HG02885 (cell line): ENCODE data around the gene ZNHIT2.

ENCODE experiments used
- ATAC-seq: cut with Tn5 transposase; IDR thresholded peaks from one replicate; pipeline ENCODE4 v1.9.1; 2021; ENCODE audit warnings: mild to moderate bottlenecking; ENCODE audit not compliant: unreplicated experiment, poor library complexity

The ZNHIT2 gene

GRCh38 chr11:65134952-65135632 lies 17.6 kb upstream of the ZNHIT2 start:
- peak; percentile 75 for ATAC-seq

DNA sequence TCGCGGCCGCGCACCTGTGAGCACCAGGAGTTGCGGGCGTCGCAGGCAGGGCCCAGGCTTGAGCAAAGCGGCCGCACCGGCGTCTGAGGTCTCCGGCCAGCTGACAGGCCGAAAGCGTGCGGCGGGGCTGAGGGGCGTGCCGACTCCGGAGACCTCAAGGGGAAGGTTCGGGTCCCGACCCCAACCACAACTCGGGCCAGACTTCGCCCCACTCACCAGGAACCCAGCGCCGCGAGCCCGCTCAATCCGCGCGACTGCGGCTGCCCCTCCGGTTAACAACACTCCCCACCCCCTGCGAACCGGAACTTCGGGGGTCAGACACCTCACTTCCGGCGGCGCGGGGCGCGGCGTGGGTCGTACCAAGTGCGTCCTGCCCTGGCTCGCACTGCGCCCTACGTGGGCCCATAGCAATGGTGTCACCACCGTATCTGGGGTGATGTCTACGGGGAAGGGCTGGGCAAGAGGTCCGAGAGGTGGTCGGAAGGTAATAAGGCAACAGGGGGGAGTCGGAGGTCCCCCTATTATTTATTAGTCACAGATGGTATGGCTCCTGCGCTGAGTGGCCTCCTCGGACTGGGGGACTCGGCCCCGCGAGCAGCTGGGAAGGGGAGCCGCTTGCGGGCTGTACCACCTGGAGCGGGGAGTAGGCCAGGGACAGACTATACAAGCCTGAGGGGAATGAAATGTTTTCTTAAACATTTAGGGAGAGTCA lies 16.9 kb upstream of the ZNHIT2 start, which contains the start of gene SYVN1:
SYVN1 (minus strand) TSS at position 280 of the 712 bp plus-strand sequence. CDS start 918 bp downstream, outside the sequence.
- peak; percentile 61 for ATAC-seq

GRCh38 chr11:65133724-65134123 lies 16.2 kb upstream of the ZNHIT2 start:
- no peak for ATAC-seq

DNA sequence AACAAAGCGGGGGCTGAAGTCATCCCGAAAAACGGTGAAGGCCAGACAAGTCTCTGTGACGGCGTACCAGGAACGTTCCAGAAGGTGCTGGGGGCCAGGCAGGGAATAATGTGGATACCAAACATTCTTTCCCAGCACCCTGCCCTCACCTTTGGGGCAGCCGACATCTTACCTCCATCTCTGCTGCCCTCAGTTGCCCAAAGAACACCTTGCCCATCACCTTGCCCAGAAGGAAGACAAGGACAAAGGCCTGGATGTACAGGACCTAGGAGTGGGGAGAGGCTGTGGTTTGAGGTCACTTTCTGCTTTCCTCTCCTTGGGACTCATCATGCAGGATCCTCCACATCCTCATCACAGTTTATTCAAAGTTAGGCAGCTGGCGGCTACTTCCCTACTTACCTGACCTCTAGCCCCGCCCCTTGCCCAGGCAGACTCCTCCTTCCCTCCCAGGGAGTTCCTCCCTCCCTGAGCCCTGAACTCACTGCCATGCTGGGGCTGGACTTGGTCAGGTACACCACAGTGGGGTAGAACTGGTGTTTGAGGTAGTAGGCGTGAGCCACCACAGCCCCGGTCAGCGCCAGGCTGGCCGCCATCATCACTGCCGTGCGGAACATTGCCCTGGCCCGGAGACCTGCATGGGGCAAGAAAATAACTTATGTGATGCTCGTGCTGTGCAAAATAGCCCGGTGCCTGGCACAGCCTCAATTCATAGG lies 15.6 kb upstream of the ZNHIT2 start:
- no peak for ATAC-seq

GRCh38 chr11:65132238-65132987 lies 14.9 kb upstream of the ZNHIT2 start:
- ATAC-seq: peak; percentile 40

DNA sequence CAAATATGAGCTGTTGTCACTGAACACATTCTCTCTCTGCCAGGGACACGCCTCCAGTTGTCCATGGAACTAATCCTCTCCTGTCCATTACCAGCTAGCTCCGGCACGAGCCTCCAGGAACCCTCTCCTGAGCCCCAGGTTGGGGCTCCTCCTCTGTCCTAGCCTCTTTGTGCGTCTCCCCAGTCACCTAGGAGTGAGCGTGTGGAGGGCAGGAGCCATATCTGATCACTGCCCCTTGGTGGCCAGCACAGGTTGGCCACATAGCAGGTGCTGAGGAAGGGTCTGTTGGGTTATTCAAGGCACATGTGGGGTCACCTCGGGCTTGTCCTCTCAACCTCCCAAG lies 14.4 kb upstream of the ZNHIT2 start:
- no peak for ATAC-seq

- ATAC-seq: no peak
Observed at GRCh38 chr11:65131417-65131776, 13.9 kb upstream of the ZNHIT2 start.

GRCh38 chr11:65130631-65131416 lies 13.3 kb upstream of the ZNHIT2 start:
- no peak for ATAC-seq

GRCh38 chr11:65129649-65130441 lies 12.3 kb upstream of the ZNHIT2 start:
- no peak for ATAC-seq

DNA sequence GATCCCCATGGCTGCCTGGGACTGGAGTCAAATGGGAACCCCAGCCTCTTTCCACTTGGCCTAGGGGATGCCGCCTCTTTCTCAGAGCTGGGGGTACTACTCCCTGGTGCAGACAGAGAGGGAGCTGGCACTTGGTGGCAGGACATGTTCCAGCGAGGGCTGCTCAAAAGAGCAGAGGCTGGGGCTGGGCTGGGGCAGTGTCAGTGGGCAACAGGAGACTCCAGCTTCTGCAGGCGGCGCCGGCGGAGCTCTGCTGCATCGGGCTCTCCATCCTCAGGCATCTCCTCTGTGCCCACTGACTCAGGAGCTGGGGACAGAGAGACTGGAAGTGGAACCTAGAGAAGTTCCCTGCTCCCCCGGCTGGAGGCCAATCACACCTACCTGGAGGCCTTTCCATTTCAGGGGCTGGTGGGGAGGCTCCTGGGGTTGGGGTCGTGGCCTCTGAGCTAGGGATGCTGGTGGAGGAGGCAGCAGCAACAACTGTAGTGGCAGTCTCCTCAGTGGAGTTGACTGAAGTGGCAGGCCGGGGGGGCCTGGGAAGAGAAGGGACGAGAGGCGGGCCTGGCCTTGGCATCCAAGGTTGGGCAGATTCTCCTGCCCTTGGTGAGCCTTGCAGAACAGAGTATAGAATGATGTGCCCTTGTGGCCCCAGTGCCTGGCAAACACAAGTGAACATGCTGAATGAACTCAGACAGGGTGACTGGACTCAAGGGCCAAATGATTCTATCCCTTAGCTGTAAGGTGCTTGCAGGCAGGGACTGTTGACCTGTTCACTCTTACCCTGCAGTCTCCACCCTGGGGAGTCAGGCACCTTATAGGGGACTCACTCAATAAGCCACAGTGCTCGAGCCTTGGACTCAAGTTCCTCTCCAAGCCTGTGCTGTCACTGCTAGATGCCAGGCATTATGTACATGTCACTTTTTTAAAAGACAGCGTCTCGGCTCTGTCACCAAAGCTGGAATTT lies 11.0 kb upstream of the ZNHIT2 start:
- no peak for ATAC-seq

- no peak for ATAC-seq
Observed at GRCh38 chr11:65127473-65128181, 10.1 kb upstream of the ZNHIT2 start.

- ATAC-seq: no peak
Observed at GRCh38 chr11:65126624-65127274, 9.2 kb upstream of the ZNHIT2 start.

DNA sequence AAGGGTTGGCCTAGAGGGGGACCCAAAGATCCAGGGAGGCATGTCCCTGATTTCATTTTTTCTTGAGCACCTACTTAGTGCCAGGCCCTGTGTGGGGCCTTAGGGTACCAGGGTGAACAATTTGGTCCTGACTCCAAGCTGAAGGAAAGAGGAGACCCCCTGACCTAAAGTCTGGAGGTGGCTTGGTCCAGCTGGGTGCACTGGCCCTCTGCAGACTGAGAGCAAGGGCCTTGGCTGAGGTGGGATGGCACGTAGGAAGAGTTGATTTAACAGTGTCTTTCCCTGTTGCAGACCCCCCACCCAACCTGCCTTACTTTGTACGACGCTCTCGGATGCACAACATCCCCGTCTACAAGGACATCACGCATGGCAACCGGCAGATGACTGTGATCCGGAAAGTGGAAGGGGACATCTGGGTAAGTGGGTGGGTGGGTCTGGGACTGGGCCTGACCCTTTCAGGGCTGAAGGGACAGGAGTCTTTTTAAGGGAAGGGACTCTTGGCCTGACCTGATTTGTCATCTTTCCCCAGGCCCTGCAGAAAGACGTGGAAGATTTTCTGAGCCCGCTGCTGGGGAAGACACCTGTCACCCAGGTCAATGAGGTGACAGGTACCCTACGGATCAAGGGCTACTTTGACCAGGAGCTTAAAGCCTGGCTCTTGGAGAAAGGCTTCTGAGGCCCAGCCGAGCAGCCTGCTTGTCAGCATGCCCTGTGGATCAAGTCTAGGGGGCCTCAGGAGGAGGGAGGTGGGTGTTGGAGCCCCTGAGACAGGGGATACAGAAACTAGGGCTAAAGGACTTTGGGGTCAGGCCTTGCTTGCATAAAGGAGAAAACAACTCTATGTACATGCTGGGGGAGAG lies 7.9 kb upstream of the ZNHIT2 start:
- ATAC-seq: no peak

- ATAC-seq: no peak
Observed at GRCh38 chr11:65124480-65125196, 7.1 kb upstream of the ZNHIT2 start.
